ENCODE data around the gene FAM83B. TPM values are rescaled to one million over a fixed set of nuclear protein-coding genes. Genes with fewer than 3 reads are reported as not detected.

FAM83B gene
- total and polyA plus RNA-seq, 2 of the 13 experiments (the other 11 are each of a cell fraction or from before 2014, with no cell fraction given), result not detected

GRCh38 chr6:54898767-54899166 is 52.2 kb downstream of the FAM83B start (continued):
- no peak for TF ChIP-seq RERE (CRISPR knock-in tag; IDR thresholded peaks at IDR 0.05; ENCODE audit: low read depth)

- no peak for FAIRE-seq
- ChIA-PET POLR2A (no interaction called here), CTCF (ENCODE audit: low intra/inter-chr PET ratio, low total read pairs) (no interaction called here)
- H3K9me3 ChIP-seq (ENCODE audit: low read length), result no peaks in the 10 kb centered on the region
- H3K27me3 ChIP-seq (ENCODE audit: control insufficient read depth in 1 of 2, insufficient read depth in 2 of 2, low read length in 2 of 2), result no peaks in the 10 kb centered on the region
- WGBS (ENCODE audit: low lambda C conversion rate), result 0% methylated on average over 3 of the region's 3 CpGs
- ATAC-seq, result no peak
- H3K79me2 ChIP-seq (ENCODE audit: insufficient read depth, low read length), result no peaks in the 10 kb centered on the region
- no TSS peak for BruUV-seq (replicated peaks)
- TF ChIP-seq, protein P1, sequence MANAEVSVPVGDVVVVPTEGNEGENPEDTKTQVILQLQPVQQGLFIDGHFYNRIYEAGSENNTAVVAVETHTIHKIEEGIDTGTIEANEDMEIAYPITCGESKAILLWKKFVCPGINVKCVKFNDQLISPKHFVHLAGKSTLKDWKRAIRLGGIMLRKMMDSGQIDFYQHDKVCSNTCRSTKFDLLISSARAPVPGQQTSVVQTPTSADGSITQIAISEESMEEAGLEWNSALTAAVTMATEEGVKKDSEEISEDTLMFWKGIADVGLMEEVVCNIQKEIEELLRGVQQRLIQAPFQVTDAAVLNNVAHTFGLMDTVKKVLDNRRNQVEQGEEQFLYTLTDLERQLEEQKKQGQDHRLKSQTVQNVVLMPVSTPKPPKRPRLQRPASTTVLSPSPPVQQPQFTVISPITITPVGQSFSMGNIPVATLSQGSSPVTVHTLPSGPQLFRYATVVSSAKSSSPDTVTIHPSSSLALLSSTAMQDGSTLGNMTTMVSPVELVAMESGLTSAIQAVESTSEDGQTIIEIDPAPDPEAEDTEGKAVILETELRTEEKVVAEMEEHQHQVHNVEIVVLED (CRISPR knock-in tag; IDR thresholded peaks at IDR 0.05; ENCODE audit: borderline replicate concordance), result no peak
- TF ChIP-seq RORA (CRISPR knock-in tag; IDR thresholded peaks at IDR 0.05) (no peak), ZC3H13 (CRISPR knock-in tag; IDR thresholded peaks at IDR 0.05) (no peak), GABPA (IDR thresholded peaks at IDR 0.05; ENCODE audit: low read depth, low read length) (no peak), GABPA (CRISPR knock-in tag; IDR thresholded peaks at IDR 0.05; ENCODE audit: low read depth) (no peak)
- TF ChIP-seq, protein P2, sequence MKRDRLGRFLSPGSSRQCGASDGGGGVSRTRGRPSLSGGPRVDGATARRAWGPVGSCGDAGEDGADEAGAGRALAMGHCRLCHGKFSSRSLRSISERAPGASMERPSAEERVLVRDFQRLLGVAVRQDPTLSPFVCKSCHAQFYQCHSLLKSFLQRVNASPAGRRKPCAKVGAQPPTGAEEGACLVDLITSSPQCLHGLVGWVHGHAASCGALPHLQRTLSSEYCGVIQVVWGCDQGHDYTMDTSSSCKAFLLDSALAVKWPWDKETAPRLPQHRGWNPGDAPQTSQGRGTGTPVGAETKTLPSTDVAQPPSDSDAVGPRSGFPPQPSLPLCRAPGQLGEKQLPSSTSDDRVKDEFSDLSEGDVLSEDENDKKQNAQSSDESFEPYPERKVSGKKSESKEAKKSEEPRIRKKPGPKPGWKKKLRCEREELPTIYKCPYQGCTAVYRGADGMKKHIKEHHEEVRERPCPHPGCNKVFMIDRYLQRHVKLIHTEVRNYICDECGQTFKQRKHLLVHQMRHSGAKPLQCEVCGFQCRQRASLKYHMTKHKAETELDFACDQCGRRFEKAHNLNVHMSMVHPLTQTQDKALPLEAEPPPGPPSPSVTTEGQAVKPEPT (CRISPR knock-in tag; IDR thresholded peaks at IDR 0.05; ENCODE audit: low read depth), result no peak
- no peak overlapping the region for H3K9ac ChIP-seq (ENCODE audit: insufficient read depth, low read depth, low read length)
- in situ Hi-C loops (cut with HindIII; ENCODE audit: extremely low pct_ligation_motif_present, low pct_unique_long_range_greater_than_20kb) (no loop called here), intact Hi-C loops (cut with micrococcal nuclease; ENCODE audit: unreplicated experiment) (no loop called here)
- H3K36me3 ChIP-seq (replicated peaks in 1 of 2; ENCODE audit: control insufficient read depth in 1 of 2, insufficient read depth in 2 of 2, low read length in 2 of 2), result no peaks in the 10 kb centered on the region
- H3K4me3 ChIP-seq (replicated peaks in 1 of 3; ENCODE audit: insufficient read depth in 1 of 3, low read depth in 2 of 3, low read length in 3 of 3), result no peak overlapping the region
- H3K4me1 ChIP-seq (ENCODE audit: insufficient read depth, low read length), result no peaks in the 10 kb centered on the region
- no peak overlapping the region for H2AFZ ChIP-seq (ENCODE audit: low read length)
- H3K27ac ChIP-seq (ENCODE audit: extremely low read length, insufficient read depth, low read length), result no peak overlapping the region
- no peak overlapping the region for H3K4me2 ChIP-seq (ENCODE audit: low read depth, low read length)
- no peaks in the 10 kb centered on the region for H4K20me1 ChIP-seq (ENCODE audit: insufficient read depth, low read length)
- DNase-seq (ENCODE audit: low spot score), result no peak
Observed at GRCh38 chr6:54899442-54899841, 52.9 kb downstream of the FAM83B start.

Measured in HepG2 (cell line).